T-cell (primary cell): ENCODE data around the gene TTC33. TPM values are rescaled to one million over a fixed set of nuclear protein-coding genes. Genes with fewer than 3 reads are reported as not detected.
A peak's percentile ranks its signal among the peaks of the same experiment; 100 is the strongest.

Experiments used
- ATAC-seq, 4 experiments: fragments of 200-7000 bp in 3 of 4; fragments of 150-1000 bp in 1 of 4; cut with Tn5 transposase; replicated peaks in 1 of 4; 1 replicate in 3 of 4; 2 replicates in 1 of 4; pipeline ENCODE4 v1.10.0; 2021; ENCODE audit warnings: moderate library complexity in 3 of 4, mild to moderate bottlenecking in 2 of 4, moderate number of reproducible peaks in 1 of 4
- CTCF ChIA-PET, 2 donors: fragments of 300-600 bp; sonication (Branson Sonifier 250); formaldehyde crosslinking; loops; one replicate each; lab custom pipeline; 2022; ENCODE audit warnings: antibody characterized with exemption in 2 of 2; lab: Charles Lee
- POLR2A ChIA-PET, 2 donors: fragments of 300-600 bp; sonication (Branson Sonifier 250); formaldehyde crosslinking; loops; one replicate each; lab custom pipeline; 2022; ENCODE audit warnings: antibody characterized with exemption in 2 of 2; lab: Charles Lee
- DNase-seq, 35 experiments: peaks; one replicate each; pipeline versions ENCODE4 v3.0.0 to v3.0.0-alpha.2; 2013 to 2023
- H3K27ac ChIP-seq: one replicate; pipeline ENCODE4 v1.5.1; 2013; ENCODE audit warnings: low read length
- H3K27me3 ChIP-seq, 2 experiments: replicated peaks in 1 of 2; 1 replicate in 1 of 2; 2 replicates in 1 of 2; pipeline versions ENCODE4 v1.6.1 to v1.7.0; 2013; ENCODE audit warnings: low read length in 1 of 2, mixed read lengths in 1 of 2; ENCODE audit not compliant: control insufficient read depth in 2 of 2, insufficient read depth in 2 of 2; ENCODE audit errors: extremely low read depth in 1 of 2
- H3K36me3 ChIP-seq, 2 donors: 1 replicate in 1 of 2; 2 replicates in 1 of 2; pipeline versions ENCODE4 v1.6.1 to v1.7.0; 2013; ENCODE audit warnings: low read length in 1 of 2; ENCODE audit not compliant: control insufficient read depth in 2 of 2, insufficient read depth in 1 of 2; ENCODE audit errors: extremely low read depth in 1 of 2
- H3K4me1 ChIP-seq, 2 experiments: 1 replicate in 1 of 2; 2 replicates in 1 of 2; pipeline versions ENCODE4 v1.6.1 to v1.7.0; 2013; ENCODE audit warnings: low read length in 2 of 2, mixed read lengths in 1 of 2; ENCODE audit not compliant: insufficient read depth in 2 of 2, control insufficient read depth in 1 of 2; ENCODE audit errors: extremely low read depth in 1 of 2
- H3K4me3 ChIP-seq, 2 donors: 1 replicate in 1 of 2; 2 replicates in 1 of 2; pipeline versions ENCODE4 v1.5.1 to v1.7.0; 2013; ENCODE audit warnings: mild to moderate bottlenecking in 2 of 2, low read length in 1 of 2, moderate library complexity in 1 of 2; ENCODE audit not compliant: control insufficient read depth in 1 of 2; ENCODE audit errors: extremely low read depth in 1 of 2
- H3K9me3 ChIP-seq: 2 replicates; pipeline ENCODE4 v1.7.0; 2013
- H3K27ac Mint-ChIP-seq, 2 donors: one replicate each; pipeline ENCODE4 v1.8.0; 2020 to 2021; ENCODE audit warnings: mild to moderate bottlenecking in 2 of 2, mixed read lengths in 2 of 2
- H3K27me3 Mint-ChIP-seq, 2 donors: one replicate each; pipeline ENCODE4 v1.8.0; 2021 to 2022; ENCODE audit warnings: mixed read lengths in 2 of 2
- H3K36me3 Mint-ChIP-seq: one replicate; pipeline ENCODE4 v1.8.0; 2021; ENCODE audit warnings: mixed read lengths
- H3K4me1 Mint-ChIP-seq, 3 donors: one replicate each; pipeline ENCODE4 v1.8.0; 2020 to 2022; ENCODE audit warnings: mixed read lengths in 3 of 3, mild to moderate bottlenecking in 1 of 3
- H3K4me3 Mint-ChIP-seq, 3 donors: one replicate each; pipeline ENCODE4 v1.8.0; 2020 to 2022; ENCODE audit warnings: mild to moderate bottlenecking in 3 of 3, mixed read lengths in 3 of 3, moderate library complexity in 3 of 3
- H3K9me3 Mint-ChIP-seq, 3 donors: one replicate each; pipeline ENCODE4 v1.8.0; 2020 to 2022; ENCODE audit warnings: mixed read lengths in 3 of 3
- WGBS: methylation state at CpG from one replicate; pipeline ENCODE4 v1.1.5; 2013; ENCODE audit warnings: missing lambda C conversion rate; ENCODE audit not compliant: insufficient coverage; 5-methylcytosine and 5-hydroxymethylcytosine counted together
- total RNA-seq, 35 experiments: library from RNA in 6 of 35; stranded (reverse) in 6 of 35; fragments of 120-200 nt in 1 of 35; gene quantifications; one replicate each; pipeline versions ENCODE4 v1.2.1 to v1.2.4 and lab custom pipeline; 2013 to 2026

Gene TTC33
- total RNA-seq, 5 donors from 2014 or later (not counting 1 experiment from before 2014, with no cell fraction given): 8.3 to 15.4 (median 13.6) TPM

DNA sequence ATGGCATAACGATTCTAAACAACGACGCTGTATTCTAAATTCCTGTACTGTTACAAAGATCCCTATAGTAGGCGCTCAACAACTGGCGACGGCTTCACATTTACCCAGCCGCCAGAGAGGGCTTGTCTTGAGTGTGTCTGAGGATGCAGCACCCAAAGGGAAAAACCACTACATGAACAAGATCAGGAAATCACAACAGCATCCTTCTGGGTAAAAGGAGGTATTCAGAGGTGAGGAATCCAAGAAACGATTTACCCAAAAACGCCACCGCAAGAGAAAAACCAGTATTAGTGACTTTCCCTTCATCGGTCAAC is 711 bp downstream of the TTC33 start:
- Mint-ChIP-seq H3K36me3 (peaks cover 11% of the 10 kb centered on the region), H3K27ac (no peak overlapping the region), H3K9me3 (no peaks in the 10 kb centered on the region), H3K27me3 (no peaks in the 10 kb centered on the region), H3K4me3 (no peak overlapping the region), H3K4me1 (peaks cover 15 to 34% (median 25%) of the 10 kb centered on the region in 3 donors)
- H3K4me3 ChIP-seq: peak overlapping the region; percentile 93 to 100
- H3K4me1 ChIP-seq: peaks cover 3 to 8% of the 10 kb centered on the region in 2 experiments
- ChIA-PET POLR2A (no interaction called here), CTCF (no interaction called here)
- peak overlapping the region; percentile 87 for H3K27ac ChIP-seq
- no peaks in the 10 kb centered on the region for H3K27me3 ChIP-seq
- H3K36me3 ChIP-seq: no peaks in the 10 kb centered on the region
- H3K9me3 ChIP-seq: no peaks in the 10 kb centered on the region
- peak; percentile 21 to 81 (median 57) for DNase-seq
- WGBS: 0% methylated on average over 3 of the region's 11 CpGs
- peak; percentile 71 to 76 (median 74) for ATAC-seq

DNA sequence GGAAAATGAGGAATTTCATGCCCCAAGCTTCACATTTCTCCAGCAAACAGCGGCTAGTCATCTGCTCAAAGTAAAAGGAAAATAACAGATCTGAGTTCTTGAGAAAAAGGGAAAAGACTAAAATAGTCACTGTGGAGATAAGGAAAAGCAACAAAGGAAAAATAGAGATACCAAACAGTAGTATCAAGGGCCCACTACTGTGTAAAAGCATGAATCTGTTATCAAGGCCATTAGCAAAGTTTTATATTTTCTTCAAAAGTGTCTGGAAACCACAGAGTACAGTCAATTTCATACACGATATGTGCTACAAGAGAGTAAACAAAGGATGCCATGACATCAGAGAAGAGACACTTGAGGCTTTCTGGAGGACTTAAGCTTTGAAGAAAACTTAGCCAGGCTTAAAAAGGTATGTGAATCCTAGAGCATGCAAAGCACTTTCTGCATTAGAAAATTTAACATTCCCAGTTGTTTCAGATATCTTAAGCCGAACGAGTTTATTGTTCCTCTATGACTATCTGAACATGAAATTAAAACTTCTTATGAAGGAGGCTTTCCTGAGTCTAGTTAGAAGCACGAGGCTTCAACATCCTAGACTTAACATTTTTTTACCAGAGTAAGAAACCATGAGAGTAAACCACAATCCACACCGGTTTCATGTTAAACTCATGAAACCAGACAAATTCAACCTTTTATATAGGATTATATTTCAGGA is 1.2 kb downstream of the TTC33 start:
- Histone ChIP-seq H3K9me3 (no peaks in the 10 kb centered on the region), H3K4me1 (peaks cover 3 to 8% of the 10 kb centered on the region in 2 experiments), H3K36me3 (no peaks in the 10 kb centered on the region), H3K27me3 (no peaks in the 10 kb centered on the region), H3K4me3 (peak overlapping the region; percentile 93 to 100), H3K27ac (peak overlapping the region; percentile 87)
- ChIA-PET POLR2A (no interaction called here), CTCF (no interaction called here)
- H3K4me1 Mint-ChIP-seq: peaks cover 15 to 35% (median 27%) of the 10 kb centered on the region in 3 donors
- WGBS: no CpG with 5 or more reads among the region's 6 CpGs
- no peak overlapping the region for H3K4me3 Mint-ChIP-seq
- no peak overlapping the region for H3K27ac Mint-ChIP-seq
- DNase-seq (peak in 4 of 35 experiments; percentile 3 to 64 (median 19)), ATAC-seq (peak; percentile 1 to 63 (median 30))
- no peaks in the 10 kb centered on the region for H3K27me3 Mint-ChIP-seq
- H3K9me3 Mint-ChIP-seq: no peaks in the 10 kb centered on the region
- peaks cover 11% of the 10 kb centered on the region for H3K36me3 Mint-ChIP-seq

DNA sequence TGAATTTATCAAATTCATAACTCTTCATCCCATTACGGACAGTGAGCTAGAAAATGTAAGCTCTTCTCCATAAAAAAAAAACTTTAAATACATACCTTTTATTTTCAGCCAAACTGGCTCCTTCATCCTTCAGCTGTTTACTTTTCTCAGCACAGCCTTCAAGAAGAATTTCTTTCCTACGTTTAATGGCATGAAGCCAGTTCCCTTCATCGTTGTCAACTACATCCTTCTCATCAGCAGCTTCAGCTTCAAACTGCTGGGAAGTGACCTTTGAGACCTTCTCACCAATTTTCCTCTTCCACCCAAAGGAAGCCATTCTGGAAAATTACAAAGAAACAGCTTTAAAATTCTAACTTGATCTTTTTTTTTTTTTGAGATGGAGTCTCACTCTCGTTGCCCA is 9.1 kb downstream of the TTC33 start:
- peaks cover under 1 to 18% of the 10 kb centered on the region in 2 donors for H3K36me3 ChIP-seq
- H3K27me3 ChIP-seq: no peaks in the 10 kb centered on the region
- ATAC-seq (no peak), DNase-seq (no peak)
- ChIA-PET POLR2A (interaction anchor here (0.6 kb wide), 4 partner anchors 55 to 63 kb away, joined by 3 to 8 read pairs (median 3); no protein-coding TSS in a partner anchor), CTCF (interaction anchor here (0.6 to 2.1 kb wide), 3 partner anchors 11 to 57 kb away, joined by 3 to 6 read pairs (median 4); no protein-coding TSS in a partner anchor)
- H3K27ac ChIP-seq: no peak overlapping the region
- H3K27me3 Mint-ChIP-seq: no peaks in the 10 kb centered on the region
- no peaks in the 10 kb centered on the region for H3K9me3 Mint-ChIP-seq
- H3K4me1 ChIP-seq: peaks cover 3% of the 10 kb centered on the region in 2 experiments
- 84% methylated on average over 4 of the region's 4 CpGs for WGBS
- H3K4me3 ChIP-seq: no peak overlapping the region
- H3K36me3 Mint-ChIP-seq: peaks cover 39% of the 10 kb centered on the region
- H3K4me1 Mint-ChIP-seq: peaks cover 41 to 47% (median 44%) of the 10 kb centered on the region in 3 donors
- no peak overlapping the region for H3K4me3 Mint-ChIP-seq
- no peaks in the 10 kb centered on the region for H3K9me3 ChIP-seq
- no peak overlapping the region for H3K27ac Mint-ChIP-seq

DNA sequence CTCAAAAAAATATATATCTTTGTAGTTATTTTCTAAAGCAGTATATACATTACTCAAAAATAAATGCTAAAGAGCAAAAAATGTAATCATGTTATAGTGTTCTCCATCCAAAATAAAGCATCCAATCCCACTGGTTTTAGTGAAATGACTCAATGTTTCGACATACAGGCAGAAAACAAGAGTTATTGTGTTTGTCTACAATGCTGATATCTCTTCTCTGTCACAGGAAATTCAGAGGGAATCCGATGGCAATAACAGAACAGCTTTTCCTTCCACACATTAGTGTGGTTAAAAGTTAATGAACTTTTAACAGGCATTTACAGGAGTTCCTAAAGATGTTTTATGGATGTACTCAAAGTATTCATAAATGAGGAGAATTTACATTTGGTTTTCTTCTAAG is 12.0 kb downstream of the TTC33 start:
- Mint-ChIP-seq H3K27me3 (no peaks in the 10 kb centered on the region), H3K36me3 (peaks cover 50% of the 10 kb centered on the region), H3K27ac (no peak overlapping the region), H3K9me3 (peaks cover 7 to 13% (median 10%) of the 10 kb centered on the region in 3 donors), H3K4me3 (no peak overlapping the region), H3K4me1 (peaks cover 17 to 26% (median 25%) of the 10 kb centered on the region in 3 donors)
- ATAC-seq (no peak), DNase-seq (no peak)
- H3K27me3 ChIP-seq: no peaks in the 10 kb centered on the region
- WGBS: no CpG with 5 or more reads among the region's 2 CpGs
- POLR2A ChIA-PET: interaction anchor here (0.7 kb wide), 2 partner anchors 80 to 1168 kb away, joined by 5 to 11 read pairs; no protein-coding TSS in a partner anchor
- peaks cover 3% of the 10 kb centered on the region in 2 experiments for H3K4me1 ChIP-seq
- H3K27ac ChIP-seq: no peak overlapping the region
- H3K36me3 ChIP-seq: peaks cover 4 to 33% of the 10 kb centered on the region in 2 donors
- H3K4me3 ChIP-seq: no peak overlapping the region
- H3K9me3 ChIP-seq: no peaks in the 10 kb centered on the region
- CTCF ChIA-PET: interaction anchor here in 1 of 2 donors (0.5 to 0.7 kb wide), 2 partner anchors 19 to 724 kb away, joined by 3 to 4 read pairs; no protein-coding TSS in a partner anchor

DNA sequence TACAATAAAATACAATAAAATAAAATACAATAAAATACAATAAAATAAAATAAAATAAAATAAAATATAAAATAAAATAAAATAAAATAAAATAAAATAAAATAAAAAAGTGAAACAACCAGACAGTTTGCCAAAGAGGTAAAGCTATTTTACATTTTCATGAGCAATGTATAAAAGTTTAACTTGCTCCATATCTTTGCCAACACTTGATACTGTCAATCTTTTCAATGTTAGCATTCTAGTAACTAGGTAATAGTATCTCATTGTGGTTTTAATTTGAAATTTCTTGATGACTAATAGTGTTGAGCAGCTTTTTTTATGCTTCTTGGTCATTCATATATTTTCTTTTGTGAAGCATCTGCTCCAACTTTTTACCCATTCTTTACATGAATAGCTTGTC is 17.3 kb downstream of the TTC33 start:
- H3K27me3 Mint-ChIP-seq: no peaks in the 10 kb centered on the region
- H3K27ac Mint-ChIP-seq: no peak overlapping the region
- no peak overlapping the region for H3K4me3 ChIP-seq
- peaks cover 41% of the 10 kb centered on the region for H3K36me3 Mint-ChIP-seq
- POLR2A ChIA-PET: interaction anchor here (0.6 to 0.7 kb wide), 2 partner anchors 532 to 806 kb away, joined by 3 read pairs; no protein-coding TSS in a partner anchor
- H3K36me3 ChIP-seq: peaks cover 4 to 26% of the 10 kb centered on the region in 2 donors
- no peak overlapping the region for H3K4me3 Mint-ChIP-seq
- H3K9me3 ChIP-seq: no peaks in the 10 kb centered on the region
- no peak overlapping the region for H3K27ac ChIP-seq
- peaks cover 24 to 29% (median 26%) of the 10 kb centered on the region in 3 donors for H3K4me1 Mint-ChIP-seq
- no peaks in the 10 kb centered on the region for H3K4me1 ChIP-seq
- peaks cover 7 to 13% (median 10%) of the 10 kb centered on the region in 3 donors for H3K9me3 Mint-ChIP-seq
- H3K27me3 ChIP-seq: no peaks in the 10 kb centered on the region
- DNase-seq: no peak
- CTCF ChIA-PET: interaction anchor here in 1 of 2 donors (0.7 to 2.8 kb wide), 2 partner anchors 790 to 792 kb away, joined by 3 to 14 read pairs; no protein-coding TSS in a partner anchor
- no peak for ATAC-seq

DNA sequence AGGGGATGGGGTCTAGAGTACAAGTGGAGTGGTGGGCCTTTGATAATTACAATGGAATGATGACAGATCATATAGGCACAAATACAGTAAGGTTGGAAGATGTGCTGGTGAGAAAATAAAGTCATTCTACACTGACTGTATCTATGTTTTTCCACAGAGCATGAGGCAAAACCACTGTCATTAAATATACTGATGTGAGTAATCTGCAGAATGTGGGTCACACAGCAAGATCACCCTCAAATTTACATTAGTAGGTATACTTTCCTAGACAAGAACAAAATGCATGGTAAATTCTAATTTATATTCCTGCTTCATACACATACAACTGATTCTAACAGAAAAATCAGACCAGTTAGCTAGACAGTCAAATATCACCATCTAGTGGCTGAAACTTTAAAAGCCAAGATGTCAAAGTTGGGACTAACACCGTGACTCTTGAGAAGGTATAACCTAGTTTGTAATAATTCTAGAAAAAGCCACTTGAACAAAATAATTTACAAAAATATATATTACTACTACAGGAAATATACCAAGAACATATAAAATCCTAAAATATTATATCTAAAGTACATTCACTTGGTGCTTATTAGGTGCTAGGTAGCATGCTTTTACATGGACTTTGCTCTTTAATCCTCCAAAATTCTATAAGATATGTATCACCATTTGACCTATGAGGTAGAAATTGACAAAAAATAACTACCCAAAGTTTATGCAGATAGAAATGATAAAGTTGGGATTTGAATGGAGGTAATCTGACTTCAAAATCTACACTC is 19.5 kb downstream of the TTC33 start:
- ChIA-PET CTCF (interaction anchor here (0.6 to 3.6 kb wide), 17 partner anchors 11 to 1135 kb away, joined by 3 to 21 read pairs (median 4); no protein-coding TSS in a partner anchor), POLR2A (no interaction called here)
- Mint-ChIP-seq H3K9me3 (peaks cover 7 to 11% (median 9%) of the 10 kb centered on the region in 3 donors), H3K27ac (no peak overlapping the region), H3K36me3 (peaks cover 30% of the 10 kb centered on the region), H3K27me3 (no peaks in the 10 kb centered on the region), H3K4me1 (peaks cover 22 to 23% (median 23%) of the 10 kb centered on the region in 3 donors), H3K4me3 (no peak overlapping the region)
- Histone ChIP-seq H3K4me1 (no peaks in the 10 kb centered on the region), H3K27me3 (no peaks in the 10 kb centered on the region), H3K4me3 (no peak overlapping the region), H3K36me3 (peaks cover 0 to 14% of the 10 kb centered on the region in 2 donors), H3K27ac (no peak overlapping the region), H3K9me3 (no peaks in the 10 kb centered on the region)
- DNase-seq: peak in 3 of 35 experiments; percentile 8 to 79 (median 35)
- no CpG with 5 or more reads among the region's 1 CpG for WGBS
- peak in 2 of 4 experiments; percentile 59 to 70 for ATAC-seq
